ENCODE results near the gene SRRM4.

- no peak for TF ChIP-seq CTCF (IDR thresholded peaks at IDR 0.05)
- no peak for TF ChIP-seq POLR2A (IDR thresholded peaks at IDR 0.05)
Observed at GRCh38 chr12:118982302-118982701, 961 bp downstream of the SRRM4 start.
